HG02938 (cell line): ENCODE data around the gene NUP54.
A peak's percentile ranks its signal among the peaks of the same experiment; 100 is the strongest.

Source experiments
- ATAC-seq: cut with Tn5 transposase; IDR thresholded peaks from one replicate; pipeline ENCODE4 v1.9.1; 2021; ENCODE audit warnings: mild to moderate bottlenecking, moderate library complexity; ENCODE audit not compliant: unreplicated experiment

The NUP54 gene

DNA sequence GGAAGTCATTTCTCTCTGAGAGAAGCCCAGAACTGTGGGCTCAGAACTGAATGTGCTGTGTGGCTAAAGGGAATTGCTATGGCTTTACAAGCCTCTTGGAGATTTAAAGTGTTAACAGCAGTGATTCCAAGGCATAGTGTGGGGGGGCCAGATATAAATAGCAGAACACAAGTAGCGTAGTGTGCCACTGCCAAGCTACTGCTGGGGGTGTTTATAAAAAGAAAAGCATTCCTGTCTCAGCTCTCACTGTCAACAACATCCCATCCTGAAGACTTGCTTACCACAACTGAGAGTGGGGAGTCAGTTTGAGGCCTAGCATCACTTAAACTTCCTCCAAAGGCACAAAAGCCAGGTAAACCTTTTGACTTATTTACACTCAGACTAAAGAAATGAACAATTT lies 73.7 kb downstream of the NUP54 start, which contains the start of gene ART3:
TSS of gene ART3 (plus strand) at position 242 of the 400 bp plus-strand sequence. CDS start 1,181 bp downstream, outside the sequence.
- no peak for ATAC-seq

GRCh38 chr4:76072760-76073159 lies 75.4 kb downstream of the NUP54 start:
- ATAC-seq = no peak

GRCh38 chr4:76067652-76068286 lies 80.4 kb downstream of the NUP54 start:
- ATAC-seq = peak; percentile 68

DNA sequence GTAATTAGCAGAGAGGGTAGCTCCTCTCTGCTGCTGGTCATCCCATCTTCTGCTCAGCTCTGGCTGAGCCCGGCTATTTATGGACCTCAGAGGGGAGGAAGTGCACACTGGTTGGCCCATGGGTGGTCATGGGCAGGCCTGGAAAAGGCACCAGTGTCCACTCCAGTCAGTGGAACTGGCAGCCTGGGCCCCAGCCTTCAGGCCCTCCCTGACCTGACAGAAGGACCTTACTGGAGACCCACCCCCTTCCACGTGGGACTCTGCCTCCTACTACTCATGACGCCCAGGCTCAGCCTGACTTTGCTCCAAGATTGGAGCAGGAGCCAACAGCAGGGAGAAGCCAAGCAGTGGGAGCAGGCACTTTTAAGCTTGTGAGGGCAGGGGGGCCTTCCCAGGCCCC lies 81.7 kb downstream of the NUP54 start:
- ATAC-seq = no peak
